Mucosa of stomach (tissue), 1 donor: ENCODE results near the gene ADPGK.

Experiments used
- H3K27me3 ChIP-seq: one replicate; pipeline ENCODE4 v1.7.0; 2013; ENCODE audit warnings: mild to moderate bottlenecking, low read length; ENCODE audit not compliant: control insufficient read depth, insufficient read depth
- H3K36me3 ChIP-seq: one replicate; pipeline ENCODE4 v1.7.0; 2013; ENCODE audit warnings: low read length; ENCODE audit not compliant: control insufficient read depth, insufficient read depth
- H3K4me1 ChIP-seq: one replicate; pipeline ENCODE4 v1.7.0; 2013; ENCODE audit warnings: mild to moderate bottlenecking, low read length; ENCODE audit not compliant: control insufficient read depth, insufficient read depth
- H3K4me3 ChIP-seq: one replicate; pipeline ENCODE4 v1.7.0; 2013; ENCODE audit warnings: low read length
- H3K9ac ChIP-seq: one replicate; pipeline ENCODE4 v1.7.0; 2013; ENCODE audit warnings: mild to moderate bottlenecking, low read length, moderate library complexity
- H3K9me3 ChIP-seq: one replicate; pipeline ENCODE4 v1.7.0; 2013; ENCODE audit warnings: mild to moderate bottlenecking, low read length, moderate library complexity; ENCODE audit not compliant: control insufficient read depth
- donor health status: Pancreatic carcinoma.

The ADPGK gene

DNA sequence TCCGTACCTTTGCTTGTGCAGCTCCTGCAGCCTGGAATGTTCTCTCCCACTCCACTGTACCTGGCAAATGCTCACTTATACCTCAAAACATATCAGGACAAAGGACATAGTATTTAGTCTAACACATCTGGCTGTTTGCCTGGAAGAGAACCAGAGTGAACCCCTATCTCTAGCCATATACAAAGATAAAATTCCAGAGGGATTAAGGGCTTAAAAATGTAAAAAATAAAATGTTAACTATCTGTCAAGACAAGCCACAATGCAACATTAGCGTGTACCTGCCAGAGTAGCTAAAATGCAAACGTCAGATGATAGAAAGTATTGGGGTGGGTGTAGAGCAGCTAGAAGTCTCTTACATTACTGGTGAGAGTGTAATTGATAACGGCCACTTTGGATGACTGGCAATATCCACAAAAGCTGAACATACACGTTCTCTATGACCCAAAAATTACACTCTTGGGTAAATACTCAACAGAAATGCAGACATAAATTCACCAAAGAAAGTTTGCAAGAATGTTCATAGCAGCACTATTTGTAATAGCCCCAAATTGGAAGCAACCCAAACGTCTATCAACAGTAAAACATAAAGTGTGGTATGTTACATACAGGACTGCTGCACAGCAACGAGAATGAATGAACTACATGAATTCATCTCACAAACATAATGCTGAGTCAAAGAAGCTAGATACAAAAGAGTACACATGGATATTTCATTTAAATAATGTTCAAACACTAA, 18.2 kb upstream of the ADPGK start:
- Histone ChIP-seq H3K27me3 (no peaks in the 10 kb centered on the region), H3K9me3 (no peaks in the 10 kb centered on the region), H3K4me3 (no peak overlapping the region), H3K9ac (no peak overlapping the region), H3K4me1 (peaks cover 5% of the 10 kb centered on the region), H3K36me3 (no peaks in the 10 kb centered on the region)

DNA sequence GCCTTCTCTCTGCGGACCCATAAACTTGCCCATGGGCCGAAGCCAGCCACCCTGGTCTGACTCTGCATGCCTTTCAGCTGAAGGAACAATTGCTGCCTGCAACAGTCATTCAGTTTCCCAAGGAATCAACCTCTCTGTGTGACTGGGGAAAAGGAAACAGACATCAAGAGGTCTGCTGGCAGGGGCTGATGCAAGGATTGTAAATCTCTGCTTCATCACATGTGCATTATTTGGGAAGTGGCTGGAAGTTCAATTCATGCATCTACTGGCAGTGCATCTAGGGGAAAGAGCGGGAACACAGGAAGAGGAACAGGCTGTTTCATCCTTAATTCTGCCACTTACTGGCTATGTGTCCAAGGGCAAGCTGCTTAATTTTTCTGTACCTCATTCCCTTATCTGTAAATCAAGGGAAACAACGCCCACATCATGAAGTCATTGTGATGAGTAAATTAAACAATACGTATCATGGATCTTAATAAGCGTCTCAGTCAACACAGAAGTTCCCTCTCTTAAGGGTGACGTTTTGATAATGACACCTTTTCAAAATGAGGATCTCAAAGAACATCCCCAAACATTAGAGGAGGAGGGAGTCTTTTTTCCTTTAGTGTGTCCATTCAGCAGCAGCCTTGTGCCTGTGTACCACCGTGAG, 17.4 kb upstream of the ADPGK start:
- Histone ChIP-seq H3K27me3 (peaks cover 3% of the 10 kb centered on the region), H3K4me1 (peaks cover 9% of the 10 kb centered on the region), H3K4me3 (no peak overlapping the region), H3K9me3 (no peaks in the 10 kb centered on the region), H3K9ac (no peak overlapping the region), H3K36me3 (no peaks in the 10 kb centered on the region)

DNA sequence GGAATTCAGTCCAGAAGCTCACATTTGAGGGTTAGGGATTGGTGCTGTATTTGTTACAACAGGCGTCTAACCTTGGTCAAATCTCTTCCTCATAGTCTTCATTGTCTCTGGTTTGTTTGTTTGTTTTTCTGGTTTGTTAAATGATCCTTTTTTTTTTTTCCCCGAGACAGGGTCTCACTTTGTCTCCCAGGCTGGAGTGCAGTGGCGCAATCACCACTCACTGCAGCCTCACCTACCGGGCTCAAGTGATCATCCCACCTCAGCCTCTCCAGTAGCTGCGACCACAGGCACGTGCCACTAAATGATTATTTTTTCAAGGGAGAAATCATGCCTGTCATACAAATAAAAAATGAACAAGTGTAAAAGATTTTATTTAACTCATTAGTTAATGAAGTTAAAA, 14.3 kb upstream of the ADPGK start:
- Histone ChIP-seq H3K9me3 (no peaks in the 10 kb centered on the region), H3K36me3 (no peaks in the 10 kb centered on the region), H3K4me1 (peaks cover 9% of the 10 kb centered on the region), H3K27me3 (peaks cover 3% of the 10 kb centered on the region), H3K4me3 (no peak overlapping the region), H3K9ac (no peak overlapping the region)

DNA sequence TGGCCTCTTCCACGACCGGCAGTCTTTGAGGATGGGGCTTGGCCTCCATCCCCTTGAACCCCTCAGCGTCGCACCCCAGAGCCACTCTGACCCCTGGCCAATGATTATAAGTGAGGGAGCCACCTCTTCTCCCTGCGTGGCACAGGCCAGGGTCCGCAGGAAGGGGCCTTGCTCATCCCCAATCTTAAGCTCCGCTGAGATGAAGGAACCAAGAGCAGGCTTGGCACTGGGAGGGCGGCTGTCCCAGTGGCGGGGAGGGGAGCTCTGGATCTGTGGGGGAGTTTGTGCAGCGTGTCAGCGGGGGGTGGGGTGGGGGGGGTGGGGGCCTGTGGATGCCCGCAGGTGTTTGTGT, 13.8 kb upstream of the ADPGK start:
- peak overlapping the region; percentile 69 for H3K9ac ChIP-seq
- H3K4me3 ChIP-seq = peak overlapping the region; percentile 46

DNA sequence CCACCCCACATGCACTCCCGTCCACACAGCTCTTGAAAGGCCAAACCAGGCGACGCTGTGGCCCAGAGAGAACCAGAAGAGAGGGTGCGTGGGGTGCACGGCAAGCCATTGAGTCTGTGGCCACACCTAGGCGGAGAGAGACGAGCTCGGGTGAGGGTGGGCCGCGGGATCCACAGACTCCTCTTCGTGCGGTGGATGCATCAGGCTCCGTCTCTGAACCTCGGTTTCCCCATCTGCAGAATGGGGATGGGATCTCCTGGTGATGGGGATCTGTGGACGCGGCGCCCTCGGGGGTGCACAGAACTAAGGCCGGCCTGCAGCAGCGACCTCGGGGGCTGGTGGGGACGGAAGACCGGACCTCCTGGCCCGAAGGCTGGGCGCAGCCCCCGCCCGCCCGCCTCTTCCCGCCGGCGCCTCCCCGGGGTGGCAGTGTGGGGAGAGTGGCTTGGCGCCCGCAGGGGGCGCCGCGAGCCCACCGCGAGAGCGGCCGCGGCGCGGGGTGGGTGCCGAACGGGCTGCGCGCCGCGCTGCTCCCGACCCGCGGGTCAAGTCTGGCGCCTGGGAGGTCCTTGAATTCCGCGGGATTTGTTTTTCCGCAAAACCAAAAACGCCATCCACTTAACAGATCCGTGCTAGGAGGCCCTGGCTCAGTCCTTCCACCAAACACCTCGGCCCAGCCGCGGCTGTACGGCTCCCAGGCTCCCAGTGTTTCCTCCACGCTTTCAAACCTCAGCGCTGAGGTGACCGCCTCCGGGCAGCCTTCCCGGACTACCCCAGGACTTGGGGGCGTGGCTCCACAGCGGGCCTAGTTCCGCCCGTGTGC, 13.2 kb upstream of the ADPGK start:
- Histone ChIP-seq H3K4me3 (peak overlapping the region; percentile 46), H3K4me1 (peaks cover 9% of the 10 kb centered on the region), H3K9ac (peak overlapping the region; percentile 69), H3K27me3 (peaks cover 3% of the 10 kb centered on the region), H3K36me3 (no peaks in the 10 kb centered on the region), H3K9me3 (no peaks in the 10 kb centered on the region)

More for the DNA sequence above, 13.8 kb upstream of the ADPGK start:
- no peaks in the 10 kb centered on the region for H3K9me3 ChIP-seq
- H3K36me3 ChIP-seq = no peaks in the 10 kb centered on the region
- peaks cover 3% of the 10 kb centered on the region for H3K27me3 ChIP-seq
- peaks cover 9% of the 10 kb centered on the region for H3K4me1 ChIP-seq

DNA sequence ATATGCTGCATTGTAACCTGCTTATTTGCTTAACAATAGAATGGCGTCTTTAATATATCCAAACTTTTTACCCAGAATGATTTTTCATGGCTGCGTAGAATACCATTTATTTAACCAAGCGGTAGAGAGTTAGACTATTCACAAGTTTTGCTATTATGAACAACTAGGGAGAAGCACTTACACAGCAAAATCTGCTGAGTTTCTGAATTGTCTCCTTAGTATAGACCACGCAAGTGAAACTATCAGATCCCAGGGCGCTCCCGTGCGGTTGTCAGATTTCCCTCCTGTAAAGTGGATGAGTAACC, 12.6 kb upstream of the ADPGK start:
- H3K36me3 ChIP-seq = no peaks in the 10 kb centered on the region
- no peak overlapping the region for H3K9ac ChIP-seq
- peaks cover 9% of the 10 kb centered on the region for H3K4me1 ChIP-seq
- peaks cover 3% of the 10 kb centered on the region for H3K27me3 ChIP-seq
- H3K9me3 ChIP-seq = no peaks in the 10 kb centered on the region
- H3K4me3 ChIP-seq = no peak overlapping the region

DNA sequence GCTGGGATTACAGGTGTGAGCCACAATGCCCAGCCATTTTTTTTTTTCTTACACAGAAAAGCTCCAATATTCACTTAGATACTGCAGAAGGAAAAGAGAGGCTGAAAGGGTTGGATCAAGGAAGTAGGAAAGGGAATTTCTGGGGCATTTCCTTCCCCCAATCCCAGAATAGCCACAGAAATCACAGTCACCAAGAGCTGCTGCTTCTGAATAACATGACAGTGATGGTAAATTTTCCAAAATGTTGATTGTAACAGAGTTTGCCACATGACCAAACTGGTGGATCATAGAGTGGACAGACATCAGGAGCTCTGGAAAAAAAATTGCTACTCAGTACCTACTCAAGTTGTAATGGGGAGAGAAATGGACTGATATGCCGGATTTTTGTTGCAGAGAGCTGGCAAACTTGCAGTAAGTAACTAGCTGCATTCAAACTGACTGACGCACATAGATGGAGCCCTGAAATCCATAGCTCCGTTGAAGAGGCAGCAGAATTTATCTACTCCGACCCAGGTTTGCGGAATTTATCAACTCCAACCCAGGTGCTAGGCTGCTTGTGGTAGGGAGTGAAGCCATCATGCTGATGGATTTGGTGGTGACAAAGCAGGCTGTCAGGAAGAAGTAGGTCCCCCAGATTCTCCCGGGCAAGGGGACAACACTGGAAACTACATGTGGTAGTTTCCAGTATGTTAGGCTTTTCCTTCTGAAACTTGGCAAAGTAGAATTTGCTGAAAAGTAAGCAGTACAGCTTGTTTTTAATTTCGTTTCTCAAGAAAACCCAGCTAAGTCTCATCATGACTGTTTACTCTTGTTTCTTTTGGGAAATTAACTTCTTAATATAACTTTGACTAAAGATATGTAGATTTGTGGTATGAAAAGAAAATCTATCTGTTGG, 10.5 kb upstream of the ADPGK start:
- Histone ChIP-seq H3K9me3 (no peaks in the 10 kb centered on the region), H3K4me3 (no peak overlapping the region), H3K36me3 (no peaks in the 10 kb centered on the region), H3K27me3 (peaks cover 3% of the 10 kb centered on the region), H3K4me1 (peaks cover 9% of the 10 kb centered on the region), H3K9ac (no peak overlapping the region)

DNA sequence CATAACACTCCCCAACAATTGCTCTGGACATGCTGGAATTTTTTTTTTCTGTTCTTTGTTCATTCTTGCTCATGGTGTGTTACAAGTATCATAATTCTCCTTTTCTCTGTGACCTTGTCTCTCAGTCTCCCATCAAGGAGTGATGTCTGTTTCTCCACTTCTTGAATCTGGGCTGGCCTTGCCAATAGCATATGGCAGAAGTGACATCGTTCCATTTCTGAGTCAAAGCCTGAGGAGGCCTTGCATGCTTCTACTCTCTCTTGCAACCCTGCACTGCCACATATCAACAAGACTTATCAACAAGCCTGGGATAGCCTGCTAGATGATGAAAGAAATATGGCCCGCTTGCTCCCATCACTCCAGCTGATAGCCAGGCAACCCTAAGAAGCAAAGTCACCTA, 8.9 kb upstream of the ADPGK start:
- peaks cover 9% of the 10 kb centered on the region for H3K4me1 ChIP-seq
- peaks cover 3% of the 10 kb centered on the region for H3K27me3 ChIP-seq

DNA sequence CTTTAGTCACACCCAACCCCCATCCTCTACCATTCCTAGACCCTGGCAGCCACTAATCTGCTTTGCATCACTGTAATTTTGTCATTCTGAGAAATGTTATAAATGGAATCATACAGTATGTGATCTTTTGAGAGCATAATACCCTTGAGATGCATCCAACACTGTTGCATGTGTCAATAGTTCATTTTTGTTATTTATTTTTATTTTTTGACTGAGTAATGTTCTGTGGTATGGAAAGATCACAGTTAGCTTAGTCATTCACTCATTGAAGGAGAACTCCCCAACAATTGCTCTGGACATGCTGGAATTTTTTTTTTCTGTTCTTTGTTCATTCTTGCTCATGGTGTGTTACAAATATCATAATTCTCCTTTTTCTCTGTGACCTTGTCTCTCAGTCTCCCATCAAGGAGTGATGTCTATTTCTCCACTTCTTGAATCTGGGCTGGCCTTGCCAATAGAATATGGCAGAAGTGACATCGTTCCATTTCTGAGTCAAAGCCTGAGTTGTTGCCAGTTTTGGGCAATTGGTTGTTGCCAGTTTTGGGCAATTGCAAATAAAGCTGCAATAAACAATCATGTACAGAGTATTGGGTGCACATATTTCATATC, 6.8 kb upstream of the ADPGK start:
- H3K4me3 ChIP-seq = no peak overlapping the region
- H3K9me3 ChIP-seq = no peaks in the 10 kb centered on the region
- H3K9ac ChIP-seq = no peak overlapping the region
- no peaks in the 10 kb centered on the region for H3K36me3 ChIP-seq
- H3K27me3 ChIP-seq = no peaks in the 10 kb centered on the region
- no peaks in the 10 kb centered on the region for H3K4me1 ChIP-seq

More for the DNA sequence above, 8.9 kb upstream of the ADPGK start:
- Histone ChIP-seq H3K4me3 (no peak overlapping the region), H3K9me3 (no peaks in the 10 kb centered on the region), H3K9ac (no peak overlapping the region), H3K36me3 (no peaks in the 10 kb centered on the region)

DNA sequence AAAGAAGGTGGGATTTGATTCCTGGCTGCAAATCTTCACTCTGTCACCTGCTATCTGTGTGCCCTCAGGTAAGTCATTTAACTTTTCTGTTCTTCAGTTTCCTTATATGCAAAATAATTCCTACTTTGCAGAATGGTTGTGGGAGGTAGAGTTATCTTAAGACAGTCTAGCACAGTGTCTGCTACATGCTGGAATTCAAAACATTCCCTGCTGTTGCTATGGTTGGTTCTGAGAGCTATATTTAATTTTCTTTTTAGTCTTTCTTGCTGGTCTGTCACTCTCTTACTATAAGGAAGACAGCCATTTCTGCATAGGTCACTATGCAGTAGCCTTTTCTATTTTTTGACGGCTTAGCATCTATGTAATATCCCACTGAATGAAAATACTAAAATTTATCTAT, 4.0 kb upstream of the ADPGK start:
- Histone ChIP-seq H3K36me3 (no peaks in the 10 kb centered on the region), H3K9ac (no peak overlapping the region), H3K4me1 (peaks cover 8% of the 10 kb centered on the region), H3K9me3 (no peaks in the 10 kb centered on the region), H3K4me3 (no peak overlapping the region), H3K27me3 (no peaks in the 10 kb centered on the region)

DNA sequence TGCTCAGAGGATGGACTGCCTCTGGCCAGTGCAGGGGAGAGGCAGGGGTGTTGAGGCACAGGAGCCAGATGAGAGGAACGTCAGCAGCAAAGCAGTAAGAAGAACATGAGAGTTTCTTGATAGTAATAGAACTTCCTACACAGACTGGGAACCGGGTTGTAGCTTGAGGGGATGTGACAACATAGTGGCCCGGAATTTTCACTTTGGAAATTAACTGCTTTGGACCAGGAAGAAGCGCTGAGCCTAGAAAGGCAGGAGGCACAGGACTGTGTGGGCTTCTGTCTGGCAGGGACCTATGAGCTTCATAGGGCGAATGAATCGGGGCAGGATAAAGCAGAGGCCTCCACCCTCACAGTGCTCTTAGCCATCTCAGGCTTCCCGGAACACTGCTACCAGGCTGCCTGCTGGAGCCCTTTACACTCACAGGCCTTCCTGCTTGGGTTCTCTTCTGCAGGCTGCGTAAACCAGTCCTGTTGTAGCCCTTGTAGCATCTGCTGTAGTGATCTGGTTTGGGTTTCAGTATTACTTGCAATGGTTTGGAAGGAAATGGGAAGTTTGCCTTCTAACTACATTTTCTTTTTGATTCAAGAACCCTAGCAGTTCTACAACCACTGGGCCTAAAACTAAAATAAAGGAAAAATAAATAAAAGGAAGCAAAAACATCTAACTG, 3.3 kb upstream of the ADPGK start:
- Histone ChIP-seq H3K4me1 (peaks cover 10% of the 10 kb centered on the region), H3K9ac (no peak overlapping the region), H3K36me3 (no peaks in the 10 kb centered on the region), H3K4me3 (no peak overlapping the region), H3K27me3 (no peaks in the 10 kb centered on the region), H3K9me3 (no peaks in the 10 kb centered on the region)
